ENCODE data around the gene FAM177B.

DNA sequence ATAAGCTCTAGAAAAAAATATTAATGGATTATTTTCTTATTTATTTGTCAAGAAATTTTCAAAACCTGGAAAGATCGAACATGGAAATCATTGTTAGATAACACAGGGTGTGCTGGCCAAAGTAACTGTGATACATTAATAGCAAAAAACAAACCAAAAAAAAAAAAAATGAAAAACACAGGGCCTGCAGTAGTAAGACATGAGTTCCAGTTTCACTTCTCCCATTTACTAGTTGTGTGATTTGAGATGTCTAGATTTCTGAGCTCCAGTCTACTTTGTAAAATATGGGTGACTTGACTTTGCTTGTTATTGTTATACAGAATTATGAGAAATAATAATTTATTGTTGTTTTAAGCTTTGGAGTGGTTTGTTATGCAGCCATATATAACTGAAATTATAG, 13.6 kb downstream of the FAM177B start:
- TF ChIP-seq POLR2AphosphoS5 (IDR thresholded peaks at IDR 0.05; ENCODE audit: borderline replicate concordance, low read depth, low read length) = no peak
- TF ChIP-seq EZH2 (IDR thresholded peaks at IDR 0.05) = no peak
